ENCODE data around the gene TUFT1. TPM values are rescaled to one million over a fixed set of nuclear protein-coding genes. Genes with fewer than 3 reads are reported as not detected.
A peak's percentile ranks its signal among the peaks of the same experiment; 100 is the strongest.

TUFT1 gene
- total and polyA plus RNA-seq, 9 of the 15 experiments (the other 6 are each of a cell fraction or from before 2014, with no cell fraction given), result 0.54 to 2.0 (median 1.7) TPM

DNA sequence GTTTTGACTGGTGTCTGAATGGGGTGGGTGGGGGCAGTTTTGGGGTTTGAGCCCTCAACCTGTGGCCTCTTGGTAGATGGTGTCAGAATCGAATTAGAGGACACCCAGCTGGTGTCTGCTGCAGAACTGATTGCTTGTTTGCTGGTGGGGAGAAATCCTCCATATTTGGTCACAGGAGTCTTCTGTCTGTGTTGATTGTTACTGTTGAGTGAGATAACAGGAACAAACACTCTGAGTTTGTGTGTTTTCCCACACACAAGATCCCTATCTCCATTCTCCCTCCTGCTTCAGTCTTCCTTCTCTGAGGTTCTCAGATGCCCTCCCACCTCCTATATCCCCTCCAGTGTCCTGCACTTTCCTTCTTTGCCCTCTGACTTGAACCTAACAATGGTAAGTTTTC lies 48.0 kb upstream of the TUFT1 start (continued):
- TF ChIP-seq, protein P1, sequence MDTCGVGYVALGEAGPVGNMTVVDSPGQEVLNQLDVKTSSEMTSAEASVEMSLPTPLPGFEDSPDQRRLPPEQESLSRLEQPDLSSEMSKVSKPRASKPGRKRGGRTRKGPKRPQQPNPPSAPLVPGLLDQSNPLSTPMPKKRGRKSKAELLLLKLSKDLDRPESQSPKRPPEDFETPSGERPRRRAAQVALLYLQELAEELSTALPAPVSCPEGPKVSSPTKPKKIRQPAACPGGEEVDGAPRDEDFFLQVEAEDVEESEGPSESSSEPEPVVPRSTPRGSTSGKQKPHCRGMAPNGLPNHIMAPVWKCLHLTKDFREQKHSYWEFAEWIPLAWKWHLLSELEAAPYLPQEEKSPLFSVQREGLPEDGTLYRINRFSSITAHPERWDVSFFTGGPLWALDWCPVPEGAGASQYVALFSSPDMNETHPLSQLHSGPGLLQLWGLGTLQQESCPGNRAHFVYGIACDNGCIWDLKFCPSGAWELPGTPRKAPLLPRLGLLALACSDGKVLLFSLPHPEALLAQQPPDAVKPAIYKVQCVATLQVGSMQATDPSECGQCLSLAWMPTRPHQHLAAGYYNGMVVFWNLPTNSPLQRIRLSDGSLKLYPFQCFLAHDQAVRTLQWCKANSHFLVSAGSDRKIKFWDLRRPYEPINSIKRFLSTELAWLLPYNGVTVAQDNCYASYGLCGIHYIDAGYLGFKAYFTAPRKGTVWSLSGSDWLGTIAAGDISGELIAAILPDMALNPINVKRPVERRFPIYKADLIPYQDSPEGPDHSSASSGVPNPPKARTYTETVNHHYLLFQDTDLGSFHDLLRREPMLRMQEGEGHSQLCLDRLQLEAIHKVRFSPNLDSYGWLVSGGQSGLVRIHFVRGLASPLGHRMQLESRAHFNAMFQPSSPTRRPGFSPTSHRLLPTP (IDR thresholded peaks at IDR 0.05; ENCODE audit: borderline replicate concordance, extremely low read depth, insufficient read length), result no peak
- TF ChIP-seq FOXP1 (CRISPR knock-in tag; IDR thresholded peaks at IDR 0.05), result no peak
- no peak for TF ChIP-seq MYNN (IDR thresholded peaks at IDR 0.05)
- TF ChIP-seq MYNN (CRISPR knock-in tag; IDR thresholded peaks at IDR 0.05), result no peak
- TF ChIP-seq STAG1 (CRISPR knock-in tag; IDR thresholded peaks at IDR 0.05; ENCODE audit: borderline replicate concordance), result no peak
- TF ChIP-seq MTA1 (IDR thresholded peaks at IDR 0.05; ENCODE audit: borderline replicate concordance), result peak; percentile 43; the same call in 1 of the 2 replicates
- TF ChIP-seq FUS (optimal IDR thresholded peaks at IDR 0.05; ENCODE audit: low read depth, low read length), result no peak
- no peak for TF ChIP-seq ZNF324 (CRISPR knock-in tag; IDR thresholded peaks at IDR 0.05)
- peak; percentile 43 for TF ChIP-seq MEIS2 (IDR thresholded peaks at IDR 0.05; ENCODE audit: partially characterized antibody)
- no peak for TF ChIP-seq JUNB (CRISPR knock-in tag; conservative IDR thresholded peaks at IDR 0.05)
- TF ChIP-seq ZNF175 (CRISPR knock-in tag; IDR thresholded peaks at IDR 0.05; ENCODE audit: low read depth), result no peak
- TF ChIP-seq MIER1 (IDR thresholded peaks at IDR 0.05; ENCODE audit: low read depth), result no peak
- no peak for TF ChIP-seq ZNF699 (CRISPR knock-in tag; IDR thresholded peaks at IDR 0.05; ENCODE audit: insufficient replicate concordance)
- peak; percentile 90 for TF ChIP-seq SOX6 (IDR thresholded peaks at IDR 0.05)
- TF ChIP-seq, protein P2, sequence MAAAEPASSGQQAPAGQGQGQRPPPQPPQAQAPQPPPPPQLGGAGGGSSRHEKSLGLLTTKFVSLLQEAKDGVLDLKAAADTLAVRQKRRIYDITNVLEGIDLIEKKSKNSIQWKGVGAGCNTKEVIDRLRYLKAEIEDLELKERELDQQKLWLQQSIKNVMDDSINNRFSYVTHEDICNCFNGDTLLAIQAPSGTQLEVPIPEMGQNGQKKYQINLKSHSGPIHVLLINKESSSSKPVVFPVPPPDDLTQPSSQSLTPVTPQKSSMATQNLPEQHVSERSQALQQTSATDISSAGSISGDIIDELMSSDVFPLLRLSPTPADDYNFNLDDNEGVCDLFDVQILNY (CRISPR knock-in tag; IDR thresholded peaks at IDR 0.05), result no peak
- no peak for TF ChIP-seq BRF1 (IDR thresholded peaks at IDR 0.05; ENCODE audit: borderline replicate concordance, extremely low read depth, insufficient read length)
- no peak for TF ChIP-seq HNRNPUL1 (IDR thresholded peaks at IDR 0.05; ENCODE audit: low read length)
- TF ChIP-seq POLR2AphosphoS5 (IDR thresholded peaks at IDR 0.05; ENCODE audit: control insufficient read depth, insufficient read depth, low read depth, low read length), result no peak
- TF ChIP-seq, protein P3, sequence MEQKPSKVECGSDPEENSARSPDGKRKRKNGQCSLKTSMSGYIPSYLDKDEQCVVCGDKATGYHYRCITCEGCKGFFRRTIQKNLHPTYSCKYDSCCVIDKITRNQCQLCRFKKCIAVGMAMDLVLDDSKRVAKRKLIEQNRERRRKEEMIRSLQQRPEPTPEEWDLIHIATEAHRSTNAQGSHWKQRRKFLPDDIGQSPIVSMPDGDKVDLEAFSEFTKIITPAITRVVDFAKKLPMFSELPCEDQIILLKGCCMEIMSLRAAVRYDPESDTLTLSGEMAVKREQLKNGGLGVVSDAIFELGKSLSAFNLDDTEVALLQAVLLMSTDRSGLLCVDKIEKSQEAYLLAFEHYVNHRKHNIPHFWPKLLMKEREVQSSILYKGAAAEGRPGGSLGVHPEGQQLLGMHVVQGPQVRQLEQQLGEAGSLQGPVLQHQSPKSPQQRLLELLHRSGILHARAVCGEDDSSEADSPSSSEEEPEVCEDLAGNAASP (IDR thresholded peaks at IDR 0.05), result no peak
- TF ChIP-seq TBL1XR1 (IDR thresholded peaks at IDR 0.05; ENCODE audit: low read length in 2 of 2), result no peak
- no peak for TF ChIP-seq CBX8 (IDR thresholded peaks at IDR 0.05; ENCODE audit: borderline replicate concordance, extremely low read depth, low read depth, low read length, poor library complexity, severe bottlenecking)
- TF ChIP-seq ZSCAN32 (CRISPR knock-in tag; IDR thresholded peaks at IDR 0.05), result no peak
- TF ChIP-seq, protein P4, sequence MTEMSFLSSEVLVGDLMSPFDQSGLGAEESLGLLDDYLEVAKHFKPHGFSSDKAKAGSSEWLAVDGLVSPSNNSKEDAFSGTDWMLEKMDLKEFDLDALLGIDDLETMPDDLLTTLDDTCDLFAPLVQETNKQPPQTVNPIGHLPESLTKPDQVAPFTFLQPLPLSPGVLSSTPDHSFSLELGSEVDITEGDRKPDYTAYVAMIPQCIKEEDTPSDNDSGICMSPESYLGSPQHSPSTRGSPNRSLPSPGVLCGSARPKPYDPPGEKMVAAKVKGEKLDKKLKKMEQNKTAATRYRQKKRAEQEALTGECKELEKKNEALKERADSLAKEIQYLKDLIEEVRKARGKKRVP (CRISPR knock-in tag; IDR thresholded peaks at IDR 0.05), result no peak
- peak; percentile 42; the same call in 1 of the 2 replicates for TF ChIP-seq ZNF184 (CRISPR knock-in tag; IDR thresholded peaks at IDR 0.05)
- 0 out of 2 replicates have a peak, but pooled peaks have one; percentile 29 for TF ChIP-seq ZEB2 (IDR thresholded peaks at IDR 0.05)

Data from K562 (cell line).